Suprapubic skin (tissue), 4 donors: ENCODE results near the gene CRY1. TPM values are rescaled to one million over a fixed set of nuclear protein-coding genes. Genes with fewer than 3 reads are reported as not detected.

Experiments
- DNase-seq, 2 donors: peaks; one replicate each; pipeline ENCODE4 v3.0.0-alpha.2; 2019; ENCODE audit warnings: low spot score in 2 of 2
- H3K27ac ChIP-seq: fragments of 200-600 bp; sonication (generic); one replicate; pipeline ENCODE4 v1.5.1; 2019
- H3K27me3 ChIP-seq: fragments of 200-600 bp; sonication (generic); one replicate; pipeline ENCODE4 v1.5.1; 2019
- H3K36me3 ChIP-seq: fragments of 200-600 bp; sonication (generic); one replicate; pipeline ENCODE4 v1.5.1; 2019
- H3K4me1 ChIP-seq: fragments of 200-600 bp; sonication (generic); one replicate; pipeline ENCODE4 v1.5.1; 2019
- H3K4me3 ChIP-seq: fragments of 200-600 bp; sonication (generic); one replicate; pipeline ENCODE4 v1.5.1; 2019; ENCODE audit warnings: mild to moderate bottlenecking
- H3K9me3 ChIP-seq: fragments of 200-600 bp; sonication (generic); one replicate; pipeline ENCODE4 v1.5.1; 2019
- CTCF ChIP-seq, 2 donors: fragments of 200-600 bp in 1 of 2; fragments of 450-650 bp in 1 of 2; sonication (generic) in 1 of 2; IDR thresholded peaks; one replicate each; pipeline ENCODE4 v1.5.1; 2016 to 2019; ENCODE audit warnings: antibody characterized with exemption in 2 of 2, mild to moderate bottlenecking in 1 of 2, moderate library complexity in 1 of 2
- EP300 ChIP-seq: sonication (generic); formaldehyde crosslinking; IDR thresholded peaks from one replicate; pipeline ENCODE4 v1.6.1; 2017; ENCODE audit warnings: antibody characterized with exemption
- POLR2A ChIP-seq, 2 donors: fragments of 450-650 bp; IDR thresholded peaks; one replicate each; pipeline ENCODE4 v1.6.1; 2017; ENCODE audit warnings: antibody characterized with exemption in 2 of 2, mild to moderate bottlenecking in 2 of 2, moderate library complexity in 2 of 2
- POLR2AphosphoS5 ChIP-seq, 3 donors: sonication (generic); formaldehyde crosslinking; IDR thresholded peaks; one replicate each; pipeline ENCODE4 v1.6.1; 2017; ENCODE audit warnings: antibody characterized with exemption in 3 of 3
- WGBS: methylation state at CpG from one replicate; pipeline ENCODE4 v1.1.5; 2018; 5-methylcytosine and 5-hydroxymethylcytosine counted together
- total RNA-seq, 4 donors: library from RNA; depleted of rRNA; stranded (reverse); fragments of >200 nt; gene quantifications; one replicate each; pipeline ENCODE4 v1.1.0, GENCODE V29; 2016

Gene CRY1
- total RNA-seq, 4 donors from 2014 or later, result 18.1 to 37.2 (median 35.0) TPM

GRCh38 chr12:107107381-107107780 lies 14.0 kb upstream of the CRY1 start:
- TF ChIP-seq EP300 (no peak), POLR2A (IDR thresholded peaks at IDR 0.05) (no peak), CTCF (IDR thresholded peaks at IDR 0.05) (no peak), POLR2AphosphoS5 (IDR thresholded peaks at IDR 0.05) (no peak)
- Histone ChIP-seq H3K27me3 (no peaks in the 10 kb centered on the region), H3K27ac (no peak overlapping the region), H3K4me1 (peaks cover 8% of the 10 kb centered on the region), H3K9me3 (no peaks in the 10 kb centered on the region), H3K36me3 (no peaks in the 10 kb centered on the region), H3K4me3 (no peak overlapping the region)
- 69% methylated on average over 4 of the region's 4 CpGs for whole genome bisulfite sequencing
- DNase-seq, result no peak

GRCh38 chr12:107106241-107107025 lies 13.1 kb upstream of the CRY1 start:
- Histone ChIP-seq H3K4me1 (peaks cover 8% of the 10 kb centered on the region), H3K9me3 (no peaks in the 10 kb centered on the region), H3K27ac (no peak overlapping the region), H3K36me3 (no peaks in the 10 kb centered on the region), H3K4me3 (no peak overlapping the region), H3K27me3 (no peaks in the 10 kb centered on the region)
- WGBS, result 80% methylated on average over 5 of the region's 5 CpGs
- no peak for DNase-seq
- TF ChIP-seq EP300 (no peak), POLR2AphosphoS5 (IDR thresholded peaks at IDR 0.05) (no peak), POLR2A (IDR thresholded peaks at IDR 0.05) (no peak), CTCF (IDR thresholded peaks at IDR 0.05) (no peak)

- Histone ChIP-seq H3K9me3 (no peaks in the 10 kb centered on the region), H3K4me1 (peaks cover 8% of the 10 kb centered on the region), H3K36me3 (no peaks in the 10 kb centered on the region), H3K27me3 (no peaks in the 10 kb centered on the region), H3K27ac (no peak overlapping the region), H3K4me3 (no peak overlapping the region)
- TF ChIP-seq EP300, result no peak
- no peak for TF ChIP-seq POLR2A (IDR thresholded peaks at IDR 0.05)
- TF ChIP-seq CTCF (IDR thresholded peaks at IDR 0.05), result no peak
- no peak for TF ChIP-seq POLR2AphosphoS5 (IDR thresholded peaks at IDR 0.05)
- WGBS, result 85% methylated on average over 1 of the region's 1 CpG
- no peak for DNase-seq
Measured at GRCh38 chr12:107105410-107105703, 12.0 kb upstream of the CRY1 start.

DNA sequence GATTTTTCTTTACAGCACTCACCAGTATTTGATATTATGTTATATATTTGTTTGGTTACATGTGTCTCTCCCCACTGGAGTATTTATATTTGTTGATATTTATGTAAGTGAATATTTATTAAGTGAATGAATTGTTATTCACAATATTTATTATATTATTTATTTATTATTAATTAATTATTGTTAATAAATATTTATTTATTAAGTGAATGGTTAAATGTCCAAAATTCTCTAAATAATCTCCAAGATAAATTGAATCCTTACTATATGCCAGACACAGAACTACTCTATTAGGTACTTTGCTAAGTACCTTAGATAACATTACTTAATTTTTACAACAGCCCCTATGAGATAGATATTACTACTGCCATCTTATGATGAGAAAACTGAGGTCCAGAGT lies 10.2 kb upstream of the CRY1 start:
- Histone ChIP-seq H3K4me3 (no peak overlapping the region), H3K9me3 (no peaks in the 10 kb centered on the region), H3K4me1 (peaks cover 8% of the 10 kb centered on the region), H3K36me3 (no peaks in the 10 kb centered on the region), H3K27ac (no peak overlapping the region), H3K27me3 (no peaks in the 10 kb centered on the region)
- DNase-seq, result no peak
- no peak for TF ChIP-seq CTCF (IDR thresholded peaks at IDR 0.05)
- no peak for TF ChIP-seq POLR2A (IDR thresholded peaks at IDR 0.05)
- TF ChIP-seq POLR2AphosphoS5 (IDR thresholded peaks at IDR 0.05), result no peak
- no peak for TF ChIP-seq EP300

- H3K27ac ChIP-seq, result no peak overlapping the region
- no peak for DNase-seq
- TF ChIP-seq CTCF (IDR thresholded peaks at IDR 0.05) (no peak), POLR2AphosphoS5 (IDR thresholded peaks at IDR 0.05) (no peak), EP300 (no peak), POLR2A (IDR thresholded peaks at IDR 0.05) (no peak)
Measured at GRCh38 chr12:107103097-107103496, 9.7 kb upstream of the CRY1 start.

More at GRCh38 chr12:107103097-107103496, 9.7 kb upstream of the CRY1 start:
- Histone ChIP-seq H3K4me3 (no peak overlapping the region), H3K9me3 (no peaks in the 10 kb centered on the region), H3K36me3 (no peaks in the 10 kb centered on the region), H3K4me1 (peaks cover 8% of the 10 kb centered on the region), H3K27me3 (no peaks in the 10 kb centered on the region)
- WGBS, result 87% methylated on average over 3 of the region's 3 CpGs
